ENCODE measurements around the gene DPP10.

DPP10 gene

DNA sequence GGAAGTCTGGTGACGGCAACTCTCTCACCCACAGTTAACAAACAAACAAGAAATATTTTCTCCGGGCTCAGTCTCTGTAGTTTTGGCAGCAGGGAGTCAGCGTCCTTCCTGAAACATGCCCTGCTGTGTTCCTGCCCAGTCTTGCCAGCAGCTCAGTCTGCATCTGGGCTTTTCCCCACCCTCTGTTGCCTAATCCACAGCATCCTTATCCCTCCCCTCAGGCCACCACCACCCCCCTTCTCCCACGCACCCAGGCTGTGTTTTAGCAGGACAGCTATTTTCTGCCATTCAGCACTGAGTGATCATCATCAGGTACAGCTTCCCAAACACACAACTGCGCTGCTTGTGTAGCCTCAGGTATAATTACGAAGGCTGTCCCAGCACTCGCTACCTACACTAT, 168.2 kb downstream of the DPP10 start:
- DNase-seq, result no peak

DNA sequence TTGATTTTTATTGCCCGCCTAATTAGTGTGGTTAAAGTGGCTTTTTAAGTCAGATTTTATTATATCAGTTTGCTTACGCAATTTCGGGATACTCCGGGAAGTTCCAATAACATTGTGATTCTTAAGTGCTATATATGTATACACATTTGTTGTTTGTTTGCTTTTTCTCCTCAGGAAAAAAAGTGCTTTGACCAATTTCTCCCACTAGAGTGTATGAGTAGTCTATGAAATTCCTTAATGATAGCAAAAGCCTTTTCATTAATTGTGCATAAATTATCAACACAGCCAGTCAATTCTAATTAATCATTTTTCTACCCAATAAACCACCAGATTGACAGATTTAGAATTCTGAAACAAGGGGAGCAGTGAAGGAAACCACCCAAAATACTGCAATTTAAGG, 172.2 kb downstream of the DPP10 start:
- peak; percentile 22 for DNase-seq

- no peak for DNase-seq
Observed at GRCh38 chr2:114628481-114628880, 186.0 kb downstream of the DPP10 start.

DNA sequence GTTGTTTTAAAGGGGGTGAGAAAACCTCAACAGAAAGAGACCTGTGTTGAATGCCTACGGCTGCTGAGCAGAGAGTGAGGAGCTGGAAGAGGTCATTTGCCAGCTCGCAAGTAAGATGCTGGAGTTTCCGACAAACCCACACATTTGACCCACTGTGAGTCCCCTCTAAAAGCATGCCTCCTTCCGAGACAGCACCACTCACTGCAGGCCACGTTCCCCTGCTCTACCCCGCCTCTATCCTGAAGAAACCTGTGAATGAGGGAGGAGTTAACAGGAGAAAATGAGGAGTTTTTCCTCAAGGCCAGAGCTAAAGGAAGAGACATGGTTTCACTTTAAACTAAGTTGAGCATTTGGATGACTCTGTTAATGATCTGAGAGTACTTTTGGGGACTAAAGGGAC, 188.7 kb downstream of the DPP10 start:
- DNase-seq, result no peak

DNA sequence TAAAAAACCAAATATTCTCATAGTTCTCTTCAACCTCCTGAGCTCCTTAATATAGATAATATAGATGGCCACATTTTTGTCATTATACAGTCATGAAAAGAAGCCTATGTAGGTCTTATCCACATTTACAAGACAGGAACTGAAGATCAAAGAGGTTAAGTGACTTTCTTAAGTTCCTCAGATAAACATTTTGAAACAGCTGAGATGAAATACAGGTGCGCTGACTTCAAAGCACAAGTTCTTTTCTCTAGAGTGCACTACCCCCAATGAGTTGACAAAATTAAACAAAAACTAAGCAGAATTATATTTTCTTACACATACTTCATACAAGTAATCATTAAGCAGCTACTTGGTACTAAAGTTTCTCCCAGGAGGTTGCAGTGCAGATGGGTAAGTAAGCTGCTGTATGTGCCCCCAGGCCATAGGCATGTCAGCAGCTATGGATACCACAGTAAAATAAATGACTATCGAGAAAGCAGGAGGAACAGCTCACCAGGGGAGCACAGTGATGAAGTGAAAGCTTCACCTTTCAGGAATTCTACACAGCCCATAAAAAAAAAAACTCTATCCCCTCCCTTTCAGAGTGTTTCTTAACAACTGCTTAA, 199.8 kb downstream of the DPP10 start:
- no peak for DNase-seq

DNA sequence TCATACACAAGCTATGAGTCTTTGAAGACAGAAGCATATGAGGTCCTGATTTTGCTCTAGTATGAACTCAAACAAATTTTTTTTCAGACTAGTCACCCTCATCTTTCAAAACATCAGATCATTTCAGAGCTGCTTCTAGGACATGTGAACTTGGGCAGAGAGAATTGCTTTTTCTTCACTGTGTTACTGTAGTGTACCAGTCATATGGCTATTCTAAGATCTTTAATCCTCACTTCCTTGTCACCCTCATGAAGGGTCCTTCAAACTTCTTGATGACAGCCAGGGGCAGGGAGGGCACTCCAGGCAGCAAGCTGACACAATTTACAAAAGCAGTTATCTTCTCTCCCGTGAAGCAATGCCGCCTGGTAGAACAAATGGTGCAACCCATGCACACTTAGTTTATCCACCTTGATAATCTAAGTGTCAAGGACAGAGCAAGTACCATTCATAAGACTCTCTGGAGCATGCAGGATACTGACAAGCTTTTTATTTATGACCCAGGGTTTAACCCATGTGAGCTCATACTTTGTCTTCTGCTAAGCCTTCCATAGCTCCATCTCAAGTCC, 200.6 kb downstream of the DPP10 start:
- no peak for DNase-seq

GRCh38 chr2:114651933-114652332, 209.5 kb downstream of the DPP10 start:
- DNase-seq, result no peak

DNA sequence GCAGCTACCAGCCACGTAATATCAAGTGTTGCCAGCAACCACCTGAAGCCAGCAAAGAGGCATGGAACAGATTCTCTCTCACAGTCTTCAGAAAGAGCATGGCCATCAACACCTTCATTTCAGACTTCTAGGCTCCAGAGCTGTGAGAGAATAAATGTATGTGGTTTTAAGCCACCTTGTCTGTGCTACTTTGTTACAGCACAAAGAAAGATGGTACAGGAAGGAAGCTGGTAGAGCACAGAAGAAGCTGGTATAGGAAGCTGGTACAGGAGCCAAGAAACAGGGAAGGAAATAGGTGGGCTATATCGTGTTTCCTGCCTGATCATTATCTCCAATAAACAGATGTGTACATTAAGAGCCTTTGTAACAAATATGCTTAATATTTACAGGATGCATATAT, 217.4 kb downstream of the DPP10 start:
- DNase-seq, result no peak

DNA sequence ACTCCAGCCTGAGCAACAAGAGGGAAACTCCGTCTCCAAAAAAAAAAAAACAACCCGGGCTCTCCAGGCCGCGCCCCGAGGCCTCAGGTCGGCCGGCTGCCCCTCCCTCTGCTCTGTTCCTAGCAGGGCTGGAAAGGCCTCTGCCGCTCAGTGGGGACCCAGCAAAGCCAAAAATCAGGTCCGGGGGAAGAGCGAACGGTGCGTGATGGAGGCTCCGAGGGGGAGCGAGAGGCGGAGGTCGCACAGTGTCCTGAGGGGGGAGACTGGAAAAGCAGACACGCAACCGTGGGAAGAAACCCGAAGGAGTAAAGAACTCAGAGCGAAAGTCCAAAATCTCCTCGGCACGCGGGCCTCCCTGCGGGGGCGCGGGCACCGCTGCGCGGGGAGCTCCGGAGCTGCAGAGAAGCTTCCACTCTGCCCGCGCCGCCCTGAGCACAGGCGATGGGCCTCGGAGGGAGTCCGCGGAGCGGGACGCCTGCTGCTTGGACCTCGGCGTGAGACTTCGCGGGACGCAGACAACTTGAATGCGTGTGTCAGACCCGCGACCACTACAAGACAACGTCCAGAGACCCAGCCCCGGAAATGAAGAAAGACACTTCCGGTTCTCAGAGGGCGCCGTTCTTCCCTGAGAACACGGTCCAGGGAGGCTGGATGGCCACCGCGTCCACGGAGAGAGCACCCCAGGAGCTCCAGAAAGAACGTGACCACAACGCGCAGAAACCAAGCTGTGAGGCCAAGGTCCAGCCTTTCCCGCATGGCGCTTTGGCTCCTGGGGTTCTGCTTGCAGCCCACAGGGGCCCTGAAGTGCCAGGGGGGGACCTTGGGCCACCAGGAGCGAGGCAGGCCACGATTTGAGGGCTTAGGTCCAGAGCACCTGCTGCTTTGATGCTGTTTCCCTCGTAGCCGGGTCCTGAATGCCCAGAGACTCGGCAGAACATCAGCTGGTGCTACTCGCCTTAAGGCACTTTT, 219.8 kb downstream of the DPP10 start:
- peak; percentile 88 for DNase-seq

DNA sequence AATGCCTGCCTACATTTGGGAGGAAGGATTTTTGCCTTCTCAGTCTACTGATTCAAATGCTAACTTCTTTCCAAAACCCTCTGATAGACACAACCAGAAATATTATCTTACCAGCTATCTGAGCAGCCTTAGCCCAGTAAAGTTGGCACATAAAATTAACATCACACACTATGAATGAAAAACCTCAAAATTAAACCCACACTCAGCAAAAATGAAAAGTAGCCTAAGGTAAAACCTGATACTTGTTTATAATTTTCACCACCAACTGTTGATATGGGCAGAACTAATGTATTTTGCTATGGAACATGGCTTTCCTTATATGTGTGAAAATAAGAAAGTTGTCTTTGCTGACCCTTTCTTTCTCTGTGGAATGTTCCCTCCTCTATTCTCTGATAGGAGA, 226.0 kb downstream of the DPP10 start:
- DNase-seq, result no peak

- no peak for DNase-seq
Observed at GRCh38 chr2:114683251-114683650, 240.8 kb downstream of the DPP10 start.

DNA sequence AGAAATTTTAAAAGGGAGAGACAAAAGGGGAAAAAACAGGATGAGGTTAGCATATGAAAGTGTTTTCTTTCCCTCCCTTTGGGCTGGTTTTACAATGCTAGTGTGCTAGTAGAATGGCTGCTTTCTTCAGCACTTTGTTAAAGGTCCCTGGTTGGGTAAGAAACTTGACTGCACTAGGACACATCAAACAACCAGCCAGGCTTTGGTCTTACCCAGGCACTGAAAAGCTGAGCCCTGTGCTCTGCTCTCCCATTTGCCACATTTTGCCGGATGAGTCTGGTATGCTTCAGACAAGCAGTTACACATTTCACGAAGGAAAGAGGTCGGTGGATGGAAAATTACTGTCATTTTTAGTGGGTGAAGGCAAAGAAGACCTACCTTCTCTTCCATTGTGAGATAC, 242.0 kb downstream of the DPP10 start:
- no peak for DNase-seq

DNA sequence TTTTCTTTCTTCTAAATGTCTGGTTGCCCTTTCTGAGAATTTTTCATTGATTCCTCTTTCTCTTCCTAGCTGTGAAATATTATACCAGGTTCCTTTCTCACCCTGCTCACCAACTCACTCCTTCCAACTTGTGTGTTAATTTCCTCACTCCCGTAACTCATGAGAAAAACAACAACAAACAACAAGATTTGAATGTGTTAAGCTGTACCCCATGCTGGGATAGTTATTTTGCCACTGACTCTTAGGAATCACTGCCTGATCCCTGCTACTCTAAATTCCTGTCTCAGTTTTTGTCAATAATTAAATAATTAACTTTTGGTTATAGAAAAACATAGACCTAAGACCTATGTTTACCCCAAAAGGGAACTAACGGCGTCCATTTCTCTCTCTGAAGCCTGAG, 242.7 kb downstream of the DPP10 start:
- no peak for DNase-seq

DNA sequence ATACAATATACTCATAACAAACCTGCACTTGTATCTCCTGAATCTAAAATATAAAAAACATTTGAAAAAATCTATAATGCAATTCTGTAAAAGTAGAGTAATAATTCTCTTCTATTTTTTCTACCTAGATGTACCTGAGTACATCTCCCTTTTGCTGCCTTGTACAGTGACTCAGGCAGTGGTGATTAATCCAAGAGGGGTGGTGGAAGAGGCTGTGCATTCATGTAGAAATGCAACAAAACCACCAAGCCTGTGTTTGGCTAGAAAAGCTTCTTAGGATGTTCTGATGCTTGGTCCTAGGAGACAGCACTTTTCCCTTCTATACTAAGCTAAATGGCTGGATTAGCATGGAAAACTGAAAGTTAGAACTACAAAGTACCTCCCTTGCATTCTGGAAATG, 245.8 kb downstream of the DPP10 start:
- DNase-seq, result no peak

GRCh38 chr2:114698520-114698919, 256.1 kb downstream of the DPP10 start:
- no peak for DNase-seq

GRCh38 chr2:114699423-114699944, 257.0 kb downstream of the DPP10 start:
- no peak for DNase-seq

GRCh38 chr2:114700440-114700839, 258.0 kb downstream of the DPP10 start:
- no peak for DNase-seq

- DNase-seq, result no peak
Observed at GRCh38 chr2:114709936-114710850, 267.8 kb downstream of the DPP10 start.

DNA sequence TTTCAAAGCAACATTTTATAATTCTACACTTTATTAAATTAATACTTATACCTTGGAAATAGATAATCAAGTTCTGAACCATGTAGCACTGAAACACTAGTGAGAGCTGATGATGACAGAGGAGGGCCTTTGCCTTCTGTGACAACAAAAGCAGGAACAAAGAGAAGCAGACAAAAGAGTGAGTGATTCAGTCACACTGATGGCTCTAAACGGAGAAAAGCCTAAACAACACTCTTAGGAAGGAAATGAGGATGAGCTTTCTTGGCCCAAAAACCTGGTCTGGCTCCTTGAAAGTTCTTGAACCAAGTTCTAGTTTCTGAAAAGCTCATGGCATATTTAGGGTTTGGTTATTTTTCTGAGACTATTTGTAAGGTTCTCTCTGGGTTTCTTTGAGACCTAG, 271.9 kb downstream of the DPP10 start:
- DNase-seq, result peak; percentile 50

DNA sequence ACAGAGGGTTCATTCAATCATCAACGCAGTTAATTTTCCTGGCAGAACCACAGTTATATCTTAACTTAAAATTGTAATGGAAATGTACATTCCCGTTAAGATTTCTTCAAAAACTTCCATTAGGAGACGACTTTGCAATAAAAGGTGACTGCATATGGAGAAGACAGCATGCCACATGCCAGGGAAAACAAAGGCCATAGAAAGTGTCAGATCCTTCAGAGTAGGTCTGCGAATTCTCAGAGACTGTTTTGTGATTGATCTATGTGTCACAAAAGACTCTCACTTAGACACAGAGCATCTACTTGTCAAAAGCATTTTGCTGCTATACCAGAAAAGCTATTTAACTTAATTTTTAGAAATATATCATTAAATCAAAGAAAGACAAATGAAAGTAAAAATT, 274.6 kb downstream of the DPP10 start:
- DNase-seq, result no peak

DNA sequence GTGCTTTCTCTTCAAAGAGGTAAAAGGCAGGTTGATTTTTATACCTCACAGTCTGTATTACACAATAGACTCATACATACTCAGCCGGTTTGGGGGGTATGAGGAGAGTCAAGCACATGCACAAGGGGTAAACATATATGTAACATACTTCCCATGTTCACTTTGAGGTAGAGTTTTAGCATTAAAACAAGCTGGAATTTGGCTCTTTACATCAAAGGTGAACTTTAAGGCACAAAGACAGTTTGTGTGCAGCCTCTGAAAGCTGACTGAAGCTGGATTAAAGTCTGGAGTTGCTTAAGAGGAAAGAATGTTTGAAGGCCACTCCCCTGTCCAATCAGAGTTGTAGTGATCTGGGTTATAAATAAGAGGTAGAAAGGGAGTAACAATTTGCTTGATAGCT, 282.0 kb downstream of the DPP10 start:
- DNase-seq, result no peak

DNA sequence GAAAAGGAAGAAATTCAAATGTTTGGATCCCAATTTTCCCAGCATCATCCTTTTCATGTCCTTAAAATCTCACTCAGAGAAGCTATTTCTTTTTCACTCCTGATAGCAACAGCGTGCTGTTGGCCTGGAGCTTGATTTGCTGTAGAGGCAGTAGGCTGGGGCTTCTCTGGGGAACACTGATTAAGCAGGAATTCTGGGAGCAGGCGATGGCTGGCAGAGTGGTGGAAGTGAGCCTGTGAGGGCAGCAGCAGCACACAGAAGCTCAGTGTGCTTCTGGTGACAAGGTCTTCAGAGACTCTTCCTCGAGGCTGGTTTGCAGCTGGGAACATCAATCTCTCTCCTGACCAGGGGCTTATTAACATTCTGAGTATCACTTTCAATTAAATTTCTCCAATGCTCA, 284.6 kb downstream of the DPP10 start:
- DNase-seq, result peak; percentile 12

GRCh38 chr2:114728372-114728771, 285.9 kb downstream of the DPP10 start:
- no peak for DNase-seq
